ENCODE data around the gene ITGA5. TPM values are rescaled to one million over a fixed set of nuclear protein-coding genes. Genes with fewer than 3 reads are reported as not detected.

ITGA5 gene
- total RNA-seq, 1 donor from 2014 or later = 78.8 TPM

- H3K4me1 ChIP-seq (ENCODE audit: control insufficient read depth in 3 of 3, insufficient read depth in 3 of 3, low read length in 3 of 3) = peaks cover 54 to 80% (median 71%) of the 10 kb centered on the region in 3 donors
- H3K4me3 ChIP-seq (ENCODE audit: low read length in 3 of 3) = peak overlapping the region in 1 of 3 donors; percentile 30
- H3K36me3 ChIP-seq (ENCODE audit: control insufficient read depth in 3 of 3, insufficient read depth in 3 of 3, low read length in 3 of 3) = peaks cover 3 to 14% (median 4%) of the 10 kb centered on the region in 3 donors
These were observed 42.1 kb downstream of the ITGA5 start for GRCh38 chr12:54377007-54377406.

GRCh38 chr12:54376596-54376995, 42.5 kb downstream of the ITGA5 start:
- peak overlapping the region in 1 of 3 donors; percentile 30 for H3K4me3 ChIP-seq (ENCODE audit: low read length in 3 of 3)
- no peaks in the 10 kb centered on the region for H3K9me3 ChIP-seq (ENCODE audit: control insufficient read depth in 3 of 3, low read length in 3 of 3)
- H3K9ac ChIP-seq (ENCODE audit: low read depth in 1 of 3, low read length in 3 of 3) = peak overlapping the region in 2 of 3 donors; percentile 21 to 40
- H3K36me3 ChIP-seq (ENCODE audit: control insufficient read depth in 3 of 3, insufficient read depth in 3 of 3, low read length in 3 of 3) = peaks cover 3 to 14% (median 4%) of the 10 kb centered on the region in 3 donors
- peak overlapping the region; percentile 71 for H3K27ac ChIP-seq (ENCODE audit: low read depth, low read length)
- no peaks in the 10 kb centered on the region for H3K27me3 ChIP-seq (ENCODE audit: control insufficient read depth in 3 of 3, insufficient read depth in 3 of 3, low read length in 3 of 3)
- H3K4me1 ChIP-seq (ENCODE audit: control insufficient read depth in 3 of 3, insufficient read depth in 3 of 3, low read length in 3 of 3) = peaks cover 58 to 84% (median 73%) of the 10 kb centered on the region in 3 donors

More at GRCh38 chr12:54377007-54377406, 42.1 kb downstream of the ITGA5 start:
- peak overlapping the region; percentile 71 for H3K27ac ChIP-seq (ENCODE audit: low read depth, low read length)
- H3K27me3 ChIP-seq (ENCODE audit: control insufficient read depth in 3 of 3, insufficient read depth in 3 of 3, low read length in 3 of 3) = no peaks in the 10 kb centered on the region
- H3K9ac ChIP-seq (ENCODE audit: low read depth in 1 of 3, low read length in 3 of 3) = no peak overlapping the region
- no peaks in the 10 kb centered on the region for H3K9me3 ChIP-seq (ENCODE audit: control insufficient read depth in 3 of 3, low read length in 3 of 3)

- peak overlapping the region in 2 of 3 donors; percentile 3 to 20 for H3K9ac ChIP-seq (ENCODE audit: low read depth in 1 of 3, low read length in 3 of 3)
- H3K4me3 ChIP-seq (ENCODE audit: low read length in 3 of 3) = no peak overlapping the region
- no peaks in the 10 kb centered on the region for H3K9me3 ChIP-seq (ENCODE audit: control insufficient read depth in 3 of 3, low read length in 3 of 3)
- peaks cover 3 to 9% (median 4%) of the 10 kb centered on the region in 3 donors for H3K36me3 ChIP-seq (ENCODE audit: control insufficient read depth in 3 of 3, insufficient read depth in 3 of 3, low read length in 3 of 3)
- H3K27ac ChIP-seq (ENCODE audit: low read depth, low read length) = peak overlapping the region; percentile 71
- H3K27me3 ChIP-seq (ENCODE audit: control insufficient read depth in 3 of 3, insufficient read depth in 3 of 3, low read length in 3 of 3) = no peaks in the 10 kb centered on the region
- peaks cover 71 to 87% (median 81%) of the 10 kb centered on the region in 3 donors for H3K4me1 ChIP-seq (ENCODE audit: control insufficient read depth in 3 of 3, insufficient read depth in 3 of 3, low read length in 3 of 3)
These were observed 43.8 kb downstream of the ITGA5 start for GRCh38 chr12:54375259-54375579.

GRCh38 chr12:54374562-54375258, 44.4 kb downstream of the ITGA5 start:
- Histone ChIP-seq H3K4me1 (ENCODE audit: control insufficient read depth in 3 of 3, insufficient read depth in 3 of 3, low read length in 3 of 3) (peaks cover 71 to 82% (median 80%) of the 10 kb centered on the region in 3 donors), H3K27ac (ENCODE audit: low read depth, low read length) (peak overlapping the region; percentile 71), H3K27me3 (ENCODE audit: control insufficient read depth in 3 of 3, insufficient read depth in 3 of 3, low read length in 3 of 3) (no peaks in the 10 kb centered on the region), H3K9ac (ENCODE audit: low read depth in 1 of 3, low read length in 3 of 3) (peak overlapping the region; percentile 3 to 20 (median 17)), H3K4me3 (ENCODE audit: low read length in 3 of 3) (no peak overlapping the region), H3K9me3 (ENCODE audit: control insufficient read depth in 3 of 3, low read length in 3 of 3) (no peaks in the 10 kb centered on the region), H3K36me3 (ENCODE audit: control insufficient read depth in 3 of 3, insufficient read depth in 3 of 3, low read length in 3 of 3) (peaks cover 3 to 9% (median 4%) of the 10 kb centered on the region in 3 donors)

- Histone ChIP-seq H3K4me1 (ENCODE audit: control insufficient read depth in 3 of 3, insufficient read depth in 3 of 3, low read length in 3 of 3) (peaks cover 72 to 80% (median 75%) of the 10 kb centered on the region in 3 donors), H3K27ac (ENCODE audit: low read depth, low read length) (peak overlapping the region; percentile 71)
These were observed 45.2 kb downstream of the ITGA5 start for GRCh38 chr12:54373649-54374561.

GRCh38 chr12:54372113-54372806, 46.8 kb downstream of the ITGA5 start:
- H3K36me3 ChIP-seq (ENCODE audit: control insufficient read depth in 3 of 3, insufficient read depth in 3 of 3, low read length in 3 of 3) = peaks cover 3 to 7% (median 4%) of the 10 kb centered on the region in 3 donors
- peak overlapping the region; percentile 72 for H3K27ac ChIP-seq (ENCODE audit: low read depth, low read length)
- no peaks in the 10 kb centered on the region for H3K9me3 ChIP-seq (ENCODE audit: control insufficient read depth in 3 of 3, low read length in 3 of 3)
- H3K4me1 ChIP-seq (ENCODE audit: control insufficient read depth in 3 of 3, insufficient read depth in 3 of 3, low read length in 3 of 3) = peaks cover 63 to 76% (median 65%) of the 10 kb centered on the region in 3 donors
- peak overlapping the region in 2 of 3 donors; percentile 52 to 57 for H3K9ac ChIP-seq (ENCODE audit: low read depth in 1 of 3, low read length in 3 of 3)
- no peaks in the 10 kb centered on the region for H3K27me3 ChIP-seq (ENCODE audit: control insufficient read depth in 3 of 3, insufficient read depth in 3 of 3, low read length in 3 of 3)
- H3K4me3 ChIP-seq (ENCODE audit: low read length in 3 of 3) = no peak overlapping the region

More at GRCh38 chr12:54373649-54374561, 45.2 kb downstream of the ITGA5 start:
- H3K36me3 ChIP-seq (ENCODE audit: control insufficient read depth in 3 of 3, insufficient read depth in 3 of 3, low read length in 3 of 3) = peaks cover 3 to 9% (median 4%) of the 10 kb centered on the region in 3 donors
- H3K4me3 ChIP-seq (ENCODE audit: low read length in 3 of 3) = no peak overlapping the region
- no peaks in the 10 kb centered on the region for H3K9me3 ChIP-seq (ENCODE audit: control insufficient read depth in 3 of 3, low read length in 3 of 3)
- H3K9ac ChIP-seq (ENCODE audit: low read depth in 1 of 3, low read length in 3 of 3) = peak overlapping the region in 1 of 3 donors; percentile 20
- H3K27me3 ChIP-seq (ENCODE audit: control insufficient read depth in 3 of 3, insufficient read depth in 3 of 3, low read length in 3 of 3) = no peaks in the 10 kb centered on the region

GRCh38 chr12:54371328-54372112, 47.5 kb downstream of the ITGA5 start:
- H3K4me1 ChIP-seq (ENCODE audit: control insufficient read depth in 3 of 3, insufficient read depth in 3 of 3, low read length in 3 of 3) = peaks cover 58 to 68% (median 59%) of the 10 kb centered on the region in 3 donors
- peak overlapping the region; percentile 72 for H3K27ac ChIP-seq (ENCODE audit: low read depth, low read length)
- no peaks in the 10 kb centered on the region for H3K27me3 ChIP-seq (ENCODE audit: control insufficient read depth in 3 of 3, insufficient read depth in 3 of 3, low read length in 3 of 3)
- no peak overlapping the region for H3K4me3 ChIP-seq (ENCODE audit: low read length in 3 of 3)
- peaks cover 0 to 4% (median 4%) of the 10 kb centered on the region in 3 donors for H3K36me3 ChIP-seq (ENCODE audit: control insufficient read depth in 3 of 3, insufficient read depth in 3 of 3, low read length in 3 of 3)
- H3K9me3 ChIP-seq (ENCODE audit: control insufficient read depth in 3 of 3, low read length in 3 of 3) = no peaks in the 10 kb centered on the region
- H3K9ac ChIP-seq (ENCODE audit: low read depth in 1 of 3, low read length in 3 of 3) = peak overlapping the region in 2 of 3 donors; percentile 52 to 57

GRCh38 chr12:54370171-54370730, 48.8 kb downstream of the ITGA5 start:
- peak overlapping the region in 2 of 3 donors; percentile 36 to 51 for H3K9ac ChIP-seq (ENCODE audit: low read depth in 1 of 3, low read length in 3 of 3)
- peak overlapping the region; percentile 30 to 57 (median 54) for H3K4me3 ChIP-seq (ENCODE audit: low read length in 3 of 3)
- peak overlapping the region; percentile 72 for H3K27ac ChIP-seq (ENCODE audit: low read depth, low read length)
- H3K9me3 ChIP-seq (ENCODE audit: control insufficient read depth in 3 of 3, low read length in 3 of 3) = no peaks in the 10 kb centered on the region
- no peaks in the 10 kb centered on the region for H3K27me3 ChIP-seq (ENCODE audit: control insufficient read depth in 3 of 3, insufficient read depth in 3 of 3, low read length in 3 of 3)
- peaks cover 0 to 4% (median 4%) of the 10 kb centered on the region in 3 donors for H3K36me3 ChIP-seq (ENCODE audit: control insufficient read depth in 3 of 3, insufficient read depth in 3 of 3, low read length in 3 of 3)
- H3K4me1 ChIP-seq (ENCODE audit: control insufficient read depth in 3 of 3, insufficient read depth in 3 of 3, low read length in 3 of 3) = peaks cover 47 to 56% (median 48%) of the 10 kb centered on the region in 3 donors

Measured in skeletal muscle tissue (tissue), 4 donors.